ENCODE data around the gene CRISPLD2.

CRISPLD2 gene

GRCh38 chr16:84884246-84884595 is 64.4 kb downstream of the CRISPLD2 start:
- TF ChIP-seq, protein P1, sequence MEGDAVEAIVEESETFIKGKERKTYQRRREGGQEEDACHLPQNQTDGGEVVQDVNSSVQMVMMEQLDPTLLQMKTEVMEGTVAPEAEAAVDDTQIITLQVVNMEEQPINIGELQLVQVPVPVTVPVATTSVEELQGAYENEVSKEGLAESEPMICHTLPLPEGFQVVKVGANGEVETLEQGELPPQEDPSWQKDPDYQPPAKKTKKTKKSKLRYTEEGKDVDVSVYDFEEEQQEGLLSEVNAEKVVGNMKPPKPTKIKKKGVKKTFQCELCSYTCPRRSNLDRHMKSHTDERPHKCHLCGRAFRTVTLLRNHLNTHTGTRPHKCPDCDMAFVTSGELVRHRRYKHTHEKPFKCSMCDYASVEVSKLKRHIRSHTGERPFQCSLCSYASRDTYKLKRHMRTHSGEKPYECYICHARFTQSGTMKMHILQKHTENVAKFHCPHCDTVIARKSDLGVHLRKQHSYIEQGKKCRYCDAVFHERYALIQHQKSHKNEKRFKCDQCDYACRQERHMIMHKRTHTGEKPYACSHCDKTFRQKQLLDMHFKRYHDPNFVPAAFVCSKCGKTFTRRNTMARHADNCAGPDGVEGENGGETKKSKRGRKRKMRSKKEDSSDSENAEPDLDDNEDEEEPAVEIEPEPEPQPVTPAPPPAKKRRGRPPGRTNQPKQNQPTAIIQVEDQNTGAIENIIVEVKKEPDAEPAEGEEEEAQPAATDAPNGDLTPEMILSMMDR (IDR thresholded peaks at IDR 0.05; ENCODE audit: low read depth, low read length, missing control alignments) = no peak
- no peak for DNase-seq (ENCODE audit: low read depth)
- H3K4me3 ChIP-seq (ENCODE audit: low read depth, low read length) = no peak overlapping the region

DNA sequence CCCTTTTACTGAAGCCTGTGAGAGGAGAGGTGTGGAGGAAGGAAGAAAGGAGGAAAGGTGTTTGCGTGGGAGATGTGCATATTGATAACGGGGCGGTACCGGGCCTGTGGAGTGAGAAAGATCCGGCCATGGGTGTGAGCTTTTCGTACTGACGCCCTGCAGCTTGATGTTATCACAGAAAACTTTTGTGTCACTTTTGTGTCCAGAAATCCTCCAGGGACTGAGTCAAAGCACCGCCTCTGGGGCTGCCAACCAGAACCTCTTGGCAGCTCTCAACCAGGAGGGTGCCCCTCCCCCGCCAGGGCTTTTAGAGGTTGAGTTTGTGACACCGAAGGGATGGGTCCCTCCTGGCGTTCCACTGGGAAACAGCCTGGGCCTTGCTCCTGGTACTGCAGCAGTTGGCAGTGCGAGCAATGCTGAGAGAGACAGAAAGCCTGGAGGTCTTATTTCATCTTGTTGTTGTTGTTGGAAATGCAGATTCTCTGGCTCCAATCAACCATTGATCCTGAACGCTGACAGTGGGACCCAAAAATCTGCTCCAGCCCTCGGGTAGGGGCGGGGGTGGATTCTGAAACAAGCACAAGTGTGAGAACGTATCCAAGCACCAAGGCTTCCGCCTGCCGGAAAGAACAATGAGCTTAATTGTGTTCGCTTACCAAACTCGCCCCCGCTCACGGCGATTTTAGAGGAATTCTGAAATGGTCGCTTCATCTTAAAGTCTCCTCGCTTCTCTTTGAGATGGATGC is 65.0 kb downstream of the CRISPLD2 start:
- H3K4me3 ChIP-seq (ENCODE audit: low read depth, low read length) = no peak overlapping the region
- TF ChIP-seq, protein P1 (IDR thresholded peaks at IDR 0.05; ENCODE audit: low read depth, low read length, missing control alignments) = no peak
- DNase-seq (ENCODE audit: low read depth) = no peak

- TF ChIP-seq, protein P1 (IDR thresholded peaks at IDR 0.05; ENCODE audit: low read depth, low read length, missing control alignments) = no peak
- DNase-seq (ENCODE audit: low read depth) = no peak
These were observed 65.6 kb downstream of the CRISPLD2 start for GRCh38 chr16:84885342-84885910.

DNA sequence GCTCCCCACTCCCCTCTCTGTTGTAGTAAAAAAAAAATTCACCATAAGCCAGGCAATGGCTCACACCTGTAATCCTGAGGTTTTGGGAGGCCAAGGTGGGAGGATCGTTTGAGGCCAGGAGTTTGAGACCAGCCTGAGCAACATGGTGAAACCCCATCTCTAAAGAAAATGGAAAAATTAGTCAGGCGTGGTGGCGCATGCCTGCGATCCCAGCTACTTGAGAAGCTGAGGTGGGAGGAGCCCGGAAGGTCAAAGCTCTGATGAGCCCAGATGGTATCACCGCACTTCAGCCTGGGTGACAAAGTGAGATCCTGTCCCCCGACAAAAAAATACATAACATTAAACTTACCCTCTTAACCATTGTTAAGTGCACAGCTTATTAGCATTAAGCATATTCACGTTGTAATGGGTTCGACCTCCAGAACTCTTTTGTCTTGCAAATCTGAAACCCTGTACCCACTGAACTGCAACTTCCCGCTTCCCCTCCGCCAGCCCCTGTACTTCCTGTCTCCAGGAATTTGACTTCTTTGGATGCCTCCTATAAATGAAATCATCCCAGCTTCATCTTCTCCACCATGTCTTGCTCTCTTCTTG is 66.8 kb downstream of the CRISPLD2 start:
- H3K4me3 ChIP-seq (ENCODE audit: low read depth, low read length) = no peak overlapping the region
- TF ChIP-seq, protein P1 (IDR thresholded peaks at IDR 0.05; ENCODE audit: low read depth, low read length, missing control alignments) = no peak
- no peak for DNase-seq (ENCODE audit: low read depth)

More at GRCh38 chr16:84885342-84885910, 65.6 kb downstream of the CRISPLD2 start:
- no peak overlapping the region for H3K4me3 ChIP-seq (ENCODE audit: low read depth, low read length)

- H3K4me3 ChIP-seq (ENCODE audit: low read depth, low read length) = no peak overlapping the region
- TF ChIP-seq, protein P1 (IDR thresholded peaks at IDR 0.05; ENCODE audit: low read depth, low read length, missing control alignments) = no peak
- DNase-seq (ENCODE audit: low read depth) = no peak
These were observed 67.4 kb downstream of the CRISPLD2 start for GRCh38 chr16:84887207-84887606.

GRCh38 chr16:84888450-84888849 is 68.7 kb downstream of the CRISPLD2 start:
- DNase-seq (ENCODE audit: low read depth) = no peak
- TF ChIP-seq, protein P1 (IDR thresholded peaks at IDR 0.05; ENCODE audit: low read depth, low read length, missing control alignments) = no peak

More at GRCh38 chr16:84888450-84888849, 68.7 kb downstream of the CRISPLD2 start:
- H3K4me3 ChIP-seq (ENCODE audit: low read depth, low read length) = no peak overlapping the region
